GM20000 (cell line): Measurements from ENCODE around the gene SULT1E1.
A peak's percentile ranks its signal among the peaks of the same experiment; 100 is the strongest.

Source experiments
- DNase-seq: peaks from one replicate; pipeline ENCODE4 v3.0.0; 2012; ENCODE audit warnings: low spot score
- CTCF ChIP-seq: IDR thresholded peaks from 2 replicates; pipeline ENCODE4 v1.5.1; 2012; ENCODE audit warnings: mild to moderate bottlenecking, control low read depth; ENCODE audit errors: extremely low read depth, missing control alignments

SULT1E1 gene

GRCh38 chr4:69882150-69882549, 22.2 kb upstream of the SULT1E1 start:
- DNase-seq: no peak
- TF ChIP-seq CTCF: no peak

- DNase-seq: peak; percentile 29
- peak; percentile 70 for TF ChIP-seq CTCF
These were observed 21.3 kb upstream of the SULT1E1 start for GRCh38 chr4:69881173-69881773.

GRCh38 chr4:69878250-69878649, 18.3 kb upstream of the SULT1E1 start:
- no peak for DNase-seq
- no peak for TF ChIP-seq CTCF

GRCh38 chr4:69877453-69877852, 17.5 kb upstream of the SULT1E1 start:
- no peak for TF ChIP-seq CTCF
- DNase-seq: no peak

GRCh38 chr4:69876071-69876470, 16.1 kb upstream of the SULT1E1 start:
- DNase-seq: no peak
- TF ChIP-seq CTCF: no peak

GRCh38 chr4:69875576-69875975, 15.6 kb upstream of the SULT1E1 start:
- DNase-seq: no peak

GRCh38 chr4:69874507-69874906, 14.6 kb upstream of the SULT1E1 start:
- no peak for TF ChIP-seq CTCF
- DNase-seq: no peak

More at GRCh38 chr4:69875576-69875975, 15.6 kb upstream of the SULT1E1 start:
- TF ChIP-seq CTCF: no peak
